GM21786 (cell line): ENCODE data around the gene NCMAP.

Source experiments
- ATAC-seq: cut with Tn5 transposase; IDR thresholded peaks from one replicate; pipeline ENCODE4 v1.9.1; 2021; ENCODE audit not compliant: unreplicated experiment

The NCMAP gene

DNA sequence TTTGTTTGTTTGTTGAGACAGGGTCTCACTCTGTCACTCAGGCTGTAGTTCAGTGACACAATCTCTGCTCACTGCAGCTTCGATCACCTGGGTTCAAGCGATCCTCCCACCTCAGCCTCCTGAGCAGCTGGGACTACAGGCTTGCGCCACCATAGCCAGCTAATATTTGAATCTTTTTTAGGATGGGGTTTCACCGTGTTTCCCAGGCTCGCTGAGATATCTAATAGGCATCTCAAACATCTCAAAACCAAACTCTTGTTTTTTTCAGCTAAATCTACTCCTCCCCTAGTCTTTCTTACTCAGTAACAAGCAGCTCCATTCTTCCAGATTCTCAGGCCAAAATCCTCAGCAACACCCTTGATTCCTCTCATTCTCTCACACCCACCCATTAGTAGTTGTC, 65.2 kb downstream of the NCMAP start:
- no peak for ATAC-seq

DNA sequence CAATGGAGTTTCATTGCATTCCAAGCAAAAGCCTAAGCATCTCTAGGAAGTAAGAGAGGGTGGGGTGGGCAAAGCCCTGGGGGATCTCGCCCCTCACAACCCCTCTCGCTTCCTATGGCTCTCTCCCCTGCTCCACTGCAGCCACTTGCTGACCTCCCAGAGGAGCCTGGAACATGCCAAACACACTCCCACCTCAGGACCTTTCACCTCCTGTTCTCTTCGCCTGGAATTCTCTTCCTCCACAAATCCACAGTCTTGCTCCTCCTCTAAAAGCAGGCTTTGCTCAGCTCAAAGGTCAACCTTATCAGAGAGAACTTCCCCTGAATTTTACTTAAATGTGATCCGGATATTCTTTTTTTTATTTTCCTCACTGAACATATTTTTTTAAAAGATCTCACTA, 66.3 kb downstream of the NCMAP start:
- no peak for ATAC-seq

DNA sequence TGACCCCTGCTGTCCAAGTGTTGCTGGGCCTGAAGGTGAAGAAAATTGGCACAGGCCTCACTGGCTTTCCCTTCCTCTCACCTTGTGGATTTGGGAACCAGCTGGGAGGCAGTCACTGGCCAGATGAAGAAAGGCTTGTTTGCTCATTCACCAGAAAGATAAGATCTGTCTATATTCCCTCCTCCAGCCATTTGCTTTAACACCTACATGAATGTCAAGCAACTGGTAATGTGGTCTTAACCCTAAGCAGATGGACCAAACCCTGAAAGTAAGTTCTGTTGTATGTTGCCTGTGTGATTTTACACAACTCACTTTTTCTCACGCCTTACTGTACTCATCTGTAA, 76.9 kb downstream of the NCMAP start:
- no peak for ATAC-seq

DNA sequence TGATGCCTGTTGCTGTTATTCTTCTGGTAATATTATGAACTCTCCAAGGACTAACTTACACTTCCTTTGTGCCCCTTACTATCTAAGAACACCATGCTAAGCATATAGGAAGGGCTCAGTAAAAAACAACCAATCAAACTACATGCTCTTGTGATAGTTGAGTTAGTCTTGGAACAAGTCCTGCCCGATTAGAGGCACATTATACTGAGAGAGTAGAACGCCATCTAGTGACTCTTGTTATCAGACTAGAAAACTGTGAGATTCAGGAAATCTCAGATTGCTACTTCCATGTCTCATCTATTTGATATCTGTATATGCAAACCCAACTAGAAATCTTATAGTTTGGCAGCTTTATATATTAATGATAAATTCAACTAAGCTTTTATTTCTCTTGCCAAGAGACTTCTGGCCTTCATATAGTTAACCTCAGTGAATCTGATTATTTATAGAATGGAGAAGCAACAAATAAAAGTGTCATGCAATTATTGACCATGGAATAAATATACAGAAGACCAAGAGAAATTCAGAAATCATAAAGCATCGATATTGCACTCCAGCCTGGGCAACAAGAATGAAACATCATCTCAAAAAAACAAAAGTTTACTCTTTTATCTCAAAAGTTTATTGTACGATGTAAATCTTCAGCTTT, 79.4 kb downstream of the NCMAP start:
- no peak for ATAC-seq

DNA sequence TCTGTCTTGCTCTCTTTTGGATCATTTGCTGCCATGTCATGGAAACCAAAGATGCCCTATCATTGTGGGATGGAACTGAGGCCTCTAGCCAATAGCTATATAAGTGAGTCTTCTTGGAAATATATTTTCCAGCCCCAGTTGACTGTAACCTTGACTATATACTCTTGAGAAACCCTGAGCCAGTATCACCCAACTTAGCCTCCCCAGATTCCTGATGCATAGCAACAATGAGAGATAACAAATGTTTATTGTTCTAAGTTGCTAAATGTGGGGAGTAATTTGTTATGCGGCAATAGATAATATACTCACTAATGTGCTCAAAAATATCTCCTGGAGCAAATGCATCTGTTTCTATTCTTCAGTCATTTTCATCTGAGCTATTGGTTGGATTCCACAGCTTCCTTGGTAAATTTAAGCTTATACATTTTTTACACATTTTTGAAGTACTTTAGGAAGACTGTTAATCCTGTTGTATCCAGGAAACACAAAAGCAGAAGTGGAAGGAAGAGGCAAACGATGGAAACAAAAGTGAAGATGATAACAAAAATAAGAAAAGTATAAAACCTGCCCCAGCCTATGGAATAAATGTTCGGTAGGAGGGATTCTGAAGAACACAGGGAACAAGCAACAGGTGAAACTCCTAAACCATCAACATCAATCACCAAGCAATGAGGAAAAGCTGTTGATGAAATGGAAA, 80.9 kb downstream of the NCMAP start:
- ATAC-seq = no peak

DNA sequence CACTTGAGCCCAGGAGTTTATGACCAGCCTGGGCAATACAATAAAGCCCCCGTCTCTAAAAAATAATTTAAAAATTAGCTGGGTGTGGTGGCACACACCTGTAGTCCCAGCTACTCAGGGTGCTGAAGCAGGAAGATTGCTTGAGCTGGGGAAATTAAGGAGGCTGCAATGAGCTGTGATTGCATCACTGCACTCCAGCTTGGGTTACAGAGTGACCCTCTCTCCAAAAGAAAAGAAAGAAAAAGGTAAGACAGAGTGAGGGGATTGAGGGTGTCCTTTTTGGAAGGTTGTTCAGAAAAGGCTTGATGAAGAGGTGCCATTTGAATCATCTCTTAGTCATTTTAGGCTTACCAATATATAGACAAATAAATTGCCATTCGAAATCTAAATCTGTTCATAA, 83.2 kb downstream of the NCMAP start:
- no peak for ATAC-seq

DNA sequence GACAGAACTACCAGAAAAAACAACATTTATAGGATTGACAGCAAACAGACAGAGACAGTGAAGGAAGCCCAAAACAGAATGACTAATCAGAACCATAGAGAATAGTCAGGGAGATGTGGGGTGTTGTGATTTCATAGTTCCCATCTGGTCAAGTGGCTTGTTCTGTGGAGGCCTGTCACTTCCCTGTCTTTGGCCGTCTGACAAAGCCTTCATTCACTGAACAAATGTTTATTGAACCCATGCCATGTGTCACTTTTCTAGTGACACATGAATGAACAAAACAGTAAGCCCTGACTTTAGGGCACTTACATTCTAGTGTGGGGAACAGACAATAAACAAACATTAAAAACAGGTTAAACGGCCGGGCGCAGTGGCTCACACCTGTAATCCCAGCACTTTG, 84.0 kb downstream of the NCMAP start:
- ATAC-seq = no peak

DNA sequence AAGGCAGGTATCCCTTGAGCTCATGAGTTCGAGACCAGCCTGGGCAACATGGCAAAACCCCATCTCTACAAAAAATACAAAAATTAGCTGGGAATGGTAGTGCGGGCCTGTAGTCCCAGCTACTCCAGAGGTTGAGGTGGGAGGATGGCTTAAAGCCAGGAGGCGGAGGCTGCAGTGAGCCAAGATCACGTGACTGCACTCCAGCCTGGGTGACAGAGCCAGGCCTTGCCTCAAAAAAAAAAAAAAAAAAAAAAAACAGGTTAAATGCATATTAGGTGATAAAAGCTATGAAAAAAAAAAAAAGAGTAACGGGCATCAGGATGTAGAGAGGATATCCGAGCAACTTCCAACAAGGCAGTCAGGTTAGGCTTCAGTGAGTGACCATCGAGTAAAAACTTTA, 84.4 kb downstream of the NCMAP start:
- ATAC-seq = no peak

DNA sequence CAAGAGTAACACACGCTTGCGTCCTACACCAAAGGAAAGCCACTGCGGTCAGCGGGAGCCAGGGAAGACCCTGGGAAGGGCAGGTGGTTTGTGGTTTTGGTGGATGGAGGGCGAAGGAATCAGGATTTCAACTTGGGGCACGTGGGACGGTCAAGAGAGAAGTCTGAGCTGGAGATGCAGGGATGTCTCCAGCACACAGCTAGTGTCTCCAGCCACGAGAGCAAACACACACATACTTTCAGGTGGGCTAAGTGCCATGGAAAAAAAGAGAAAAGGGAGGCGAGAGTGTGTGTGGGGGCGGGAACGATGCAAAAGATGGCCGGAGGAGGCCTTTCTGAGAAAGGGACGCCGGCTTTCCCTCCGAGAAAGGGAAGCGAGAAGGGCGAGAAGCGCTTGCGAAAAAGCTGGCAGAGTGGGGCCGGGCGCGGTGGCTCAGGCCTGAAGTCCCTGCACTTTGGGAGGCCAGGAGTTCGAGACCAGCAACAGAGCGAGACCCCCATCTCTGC, 85.8 kb downstream of the NCMAP start:
- ATAC-seq = no peak

DNA sequence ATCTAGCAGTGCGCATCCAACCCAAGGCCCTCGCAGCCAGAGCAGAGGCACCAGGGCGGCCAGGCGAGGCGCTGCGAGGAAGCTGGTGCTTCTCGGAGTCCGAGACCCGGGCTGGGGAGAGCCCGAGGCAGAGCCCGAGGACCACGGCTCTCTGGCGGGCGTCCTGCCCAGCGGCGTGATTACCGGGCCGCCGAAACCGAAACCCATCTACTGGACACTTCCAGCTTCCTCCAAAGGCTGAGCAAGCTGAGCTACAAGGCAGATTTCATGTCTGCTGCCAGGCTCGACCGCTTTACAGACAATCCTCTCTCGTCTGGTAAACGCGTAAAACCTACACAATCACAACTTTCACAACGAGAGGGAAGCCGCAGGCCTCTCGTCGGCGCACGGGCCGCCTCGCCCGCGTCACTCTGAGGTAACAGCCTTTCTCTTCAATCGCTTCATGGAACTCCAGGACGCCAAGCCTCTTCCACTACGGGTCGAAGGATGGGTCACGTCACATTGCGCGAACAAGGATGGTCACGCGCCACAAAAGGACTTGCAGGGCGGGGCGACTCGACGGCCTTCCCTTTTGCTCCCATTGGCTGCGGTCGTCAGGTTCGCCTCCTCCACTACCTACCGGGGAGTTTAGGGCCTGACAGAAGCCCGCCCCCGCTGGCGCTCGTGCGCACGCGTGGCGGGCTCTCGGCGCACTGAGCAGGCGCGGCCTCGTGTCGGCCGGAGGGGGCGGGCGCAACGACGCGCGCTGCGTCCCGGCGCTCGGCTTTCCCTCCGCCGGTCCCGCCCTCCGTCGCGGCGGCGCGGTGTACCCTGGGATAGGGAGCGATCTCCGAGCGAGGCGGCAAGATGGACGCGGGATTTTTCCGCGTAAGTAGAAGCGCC, 86.8 kb downstream of the NCMAP start, which contains the start of gene SRRM1:
SRRM1 (plus strand) TSS at position 822 of the 882 bp plus-strand sequence; CDS start at position 847, 25 bp downstream.
- ATAC-seq = peak; percentile 89

DNA sequence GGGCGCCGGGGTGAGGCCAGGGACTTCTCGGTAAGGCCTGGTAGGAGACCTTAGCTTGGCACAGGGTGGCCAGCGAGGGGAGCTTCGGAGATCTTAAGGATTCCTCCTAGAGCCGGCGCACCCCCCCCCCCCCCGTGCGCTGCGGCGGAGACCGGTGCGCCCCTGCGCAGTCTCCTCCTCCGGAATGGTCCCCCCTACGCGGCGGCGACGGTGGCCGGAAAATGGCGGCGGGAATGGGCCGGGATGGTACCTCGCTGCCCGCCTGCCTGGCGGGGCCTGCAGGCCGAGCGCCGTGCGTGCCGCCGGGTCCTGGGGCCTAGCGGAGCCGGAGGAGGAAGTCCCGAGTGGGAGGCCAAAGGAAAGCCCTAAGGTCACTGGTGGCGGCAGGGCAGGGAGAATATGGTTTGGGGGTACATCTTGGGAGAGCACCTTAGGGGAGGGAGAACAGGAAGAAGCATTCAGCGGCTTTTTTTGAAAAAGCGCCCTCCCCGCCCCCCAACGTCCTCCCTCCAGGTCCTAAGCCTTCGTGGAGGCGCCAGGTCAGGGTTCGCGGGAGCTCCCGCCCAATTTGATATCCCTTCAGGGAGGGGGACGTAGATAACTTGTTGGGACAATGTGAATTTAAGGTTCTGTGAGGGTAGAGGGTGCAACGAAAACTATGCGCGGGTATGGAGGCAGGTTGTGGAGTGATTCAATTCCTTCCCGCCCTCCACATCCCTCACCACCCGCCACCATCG, 87.6 kb downstream of the NCMAP start:
- no peak for ATAC-seq

DNA sequence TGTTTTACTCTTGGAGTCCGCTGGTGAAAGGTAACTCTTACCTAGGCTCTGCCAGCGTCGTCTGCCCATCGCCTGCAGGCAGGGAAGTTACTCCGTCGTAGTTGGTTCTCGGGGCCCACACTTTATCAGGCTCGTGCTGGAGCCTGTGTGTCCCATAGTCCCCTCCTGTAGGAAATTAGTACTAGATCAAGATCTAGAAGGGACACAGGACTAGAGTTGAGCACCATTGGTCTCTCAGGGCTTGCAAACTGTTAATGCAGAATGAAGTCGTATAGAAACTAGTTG, 88.2 kb downstream of the NCMAP start:
- ATAC-seq = no peak

DNA sequence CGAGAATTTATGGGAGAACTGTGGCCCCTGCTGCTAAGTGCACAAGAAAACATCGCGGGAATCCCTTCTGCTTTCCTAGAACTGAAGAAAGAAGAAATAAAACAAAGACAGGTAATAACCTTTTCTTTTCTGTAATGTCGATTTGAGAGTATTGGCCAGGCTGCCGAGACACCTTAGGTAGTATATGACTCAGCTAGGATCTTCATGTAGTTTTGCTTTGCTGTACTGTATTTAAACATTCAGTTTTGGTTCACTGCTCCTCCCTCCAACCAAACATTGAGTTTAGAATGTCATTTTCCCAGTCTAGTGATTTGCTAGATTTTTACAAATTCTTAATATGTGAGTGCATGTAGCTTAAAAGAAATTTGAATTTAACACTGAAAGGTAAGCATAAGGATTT, 93.0 kb downstream of the NCMAP start:
- no peak for ATAC-seq

DNA sequence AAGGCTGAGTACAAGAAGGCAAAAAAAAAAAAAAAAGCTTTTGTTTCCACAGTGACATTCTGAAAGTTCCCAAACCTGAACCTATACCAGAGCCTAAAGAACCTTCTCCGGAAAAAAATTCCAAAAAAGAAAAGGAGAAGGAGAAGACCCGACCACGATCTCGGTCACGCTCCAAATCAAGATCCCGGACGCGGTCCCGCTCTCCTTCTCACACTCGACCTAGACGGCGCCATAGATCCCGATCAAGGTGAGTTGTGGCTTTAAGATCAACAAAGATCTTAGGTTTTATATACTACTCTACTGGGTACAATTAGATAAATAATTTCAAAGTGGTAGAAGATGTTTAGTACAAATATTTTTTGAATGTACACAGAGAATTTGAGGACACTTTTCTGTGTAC, 96.5 kb downstream of the NCMAP start:
- ATAC-seq = no peak

DNA sequence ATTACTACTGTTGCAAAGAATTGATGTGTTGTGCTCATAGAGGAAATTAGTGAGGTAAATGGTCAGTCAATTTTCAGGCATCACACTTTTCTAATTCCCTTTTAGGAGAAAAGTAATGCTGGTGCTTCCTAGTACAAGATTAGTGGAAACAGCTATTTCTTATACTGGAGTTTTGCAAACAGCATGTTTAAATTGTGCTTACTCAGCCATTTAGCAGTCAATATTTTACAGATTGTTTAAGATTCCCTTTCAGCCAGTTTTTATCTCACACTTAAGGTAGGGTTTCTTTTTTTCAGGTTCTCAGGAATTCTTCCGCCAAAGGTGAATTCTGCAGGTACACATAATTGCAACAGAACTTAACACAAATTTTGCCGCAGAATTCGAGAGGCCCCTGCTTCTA, 98.1 kb downstream of the NCMAP start:
- no peak for ATAC-seq

DNA sequence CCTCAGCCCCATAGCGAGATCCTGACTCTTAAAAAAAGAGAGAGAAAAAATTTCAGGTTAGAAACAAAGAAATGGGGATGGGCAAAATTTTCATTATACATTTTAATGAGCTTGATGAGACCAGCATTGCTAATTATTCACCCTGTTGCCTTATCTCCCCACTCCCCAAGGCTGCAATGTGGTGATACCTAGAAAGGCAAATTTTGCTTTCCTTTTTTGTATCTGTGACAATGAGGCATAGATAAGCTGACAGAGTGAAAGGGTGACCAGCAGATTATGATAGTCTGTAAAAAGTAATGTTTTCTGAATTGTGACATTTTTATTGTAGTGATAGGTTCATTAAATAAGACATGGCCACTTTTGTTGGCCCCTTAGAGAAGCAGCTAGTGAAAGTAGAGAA, 100.2 kb downstream of the NCMAP start:
- no peak for ATAC-seq

DNA sequence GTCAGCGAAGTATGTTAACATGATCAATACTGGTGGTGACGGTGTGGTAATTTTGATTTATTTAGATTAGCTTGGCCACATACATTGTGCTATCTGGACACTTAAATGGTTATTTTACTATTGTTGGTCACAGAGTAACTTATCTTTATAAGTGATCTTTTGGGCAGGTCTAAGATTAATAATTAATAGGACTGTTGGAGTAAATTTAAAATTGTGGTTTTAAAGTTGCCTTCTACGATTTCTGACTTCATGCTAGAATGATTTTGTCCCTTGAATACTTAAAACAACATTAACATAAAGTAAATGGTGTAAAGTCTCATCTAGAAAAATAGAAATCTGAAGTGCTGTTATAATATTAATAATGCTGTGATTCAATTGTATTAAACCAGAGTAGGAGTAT, 101.9 kb downstream of the NCMAP start:
- no peak for ATAC-seq
